Transverse colon (tissue), 4 donors: Measurements from ENCODE around the gene DPY19L1. TPM values are rescaled to one million over a fixed set of nuclear protein-coding genes. Genes with fewer than 3 reads are reported as not detected.
A peak's percentile ranks its signal among the peaks of the same experiment; 100 is the strongest.
"Not testable (repeated sequence)": the region's sequence is repeated elsewhere in the genome, so short reads cannot be mapped to it uniquely, and the experiment has no call there.

Experiments used
- DNase-seq: peaks from one replicate; pipeline ENCODE4 v3.0.0-alpha.2; 2019
- H3K27ac ChIP-seq, 4 donors: fragments of 200-600 bp; sonication (generic); 2 replicates each; pipeline ENCODE4 v1.5.1; 2016 to 2018; ENCODE audit warnings: inconsistent platforms in 4 of 4
- H3K27me3 ChIP-seq: fragments of 200-600 bp; sonication (generic); 2 replicates; pipeline ENCODE4 v1.5.1; 2017; ENCODE audit warnings: inconsistent platforms
- H3K36me3 ChIP-seq, 4 donors: fragments of 200-600 bp; sonication (generic); 2 replicates each; pipeline ENCODE4 v1.5.1; 2017 to 2019; ENCODE audit warnings: inconsistent platforms in 4 of 4
- H3K4me1 ChIP-seq, 4 donors: fragments of 200-600 bp; sonication (generic); 2 replicates each; pipeline ENCODE4 v1.5.1; 2017 to 2020; ENCODE audit warnings: inconsistent platforms in 4 of 4
- H3K4me3 ChIP-seq, 4 donors: fragments of 200-600 bp; sonication (generic); 1 replicate in 1 of 4; 2 replicates in 3 of 4; pipeline versions ENCODE4 v1.5.1 to v1.6.1; 2017 to 2019; ENCODE audit warnings: inconsistent platforms in 4 of 4
- H3K9me3 ChIP-seq, 2 donors: fragments of 200-600 bp; sonication (generic); 2 replicates each; pipeline ENCODE4 v1.5.1; 2017 to 2019; ENCODE audit warnings: inconsistent platforms in 2 of 2
- EP300 ChIP-seq: sonication (generic); formaldehyde crosslinking; IDR thresholded peaks from one replicate; pipeline ENCODE4 v1.6.1; 2017; ENCODE audit warnings: antibody characterized with exemption, low read depth
- POLR2A ChIP-seq: fragments of 450-650 bp; IDR thresholded peaks from one replicate; pipeline ENCODE4 v1.6.1; 2016; ENCODE audit warnings: antibody characterized with exemption, mild to moderate bottlenecking, moderate library complexity
- POLR2AphosphoS5 ChIP-seq, 3 donors: sonication (generic); formaldehyde crosslinking; IDR thresholded peaks; one replicate each; pipeline ENCODE4 v1.6.1; 2016; ENCODE audit warnings: antibody characterized with exemption in 3 of 3
- WGBS, 2 donors: methylation state at CpG; one replicate each; pipeline ENCODE4 v1.1.5; 2018; ENCODE audit warnings: low coverage in 1 of 2; 5-methylcytosine and 5-hydroxymethylcytosine counted together
- in situ Hi-C, 4 donors: fragments of 200-750 bp; cut with MboI; loops; one replicate each; pipeline versions ENCODE4 v1.15.0 to v1.15.1; 2017; ENCODE audit warnings: low sequenced_read_pairs in 3 of 4, low pct_ligation_motif_present in 1 of 4, low pct_unique_long_range_greater_than_20kb in 1 of 4
- intact Hi-C: fragments of 100-400 bp; cut with DNase I; formaldehyde crosslinking; loops from one replicate; pipeline ENCODE4 v1.15.1; 2023; ENCODE audit warnings: low total_unique reads
- total RNA-seq, 4 donors: library from RNA; depleted of rRNA; stranded (reverse); fragments of >200 nt; gene quantifications; one replicate each; pipeline ENCODE4 v1.1.0, GENCODE V29; 2016
- TF ChIP-seq, protein P1 (sequence below), 5 experiments: fragments of 200-600 bp in 3 of 5; fragments of 450-650 bp in 2 of 5; sonication (generic) in 3 of 5; IDR thresholded peaks; 1 replicate in 2 of 5; 2 replicates in 3 of 5; pipeline ENCODE4 v1.5.1; 2016 to 2017; ENCODE audit warnings: antibody characterized with exemption in 5 of 5, inconsistent platforms in 3 of 5, mild to moderate bottlenecking in 2 of 5, moderate library complexity in 1 of 5

Gene DPY19L1
- total RNA-seq, 4 donors from 2014 or later, result 1.6 to 14.7 (median 12.0) TPM

DNA sequence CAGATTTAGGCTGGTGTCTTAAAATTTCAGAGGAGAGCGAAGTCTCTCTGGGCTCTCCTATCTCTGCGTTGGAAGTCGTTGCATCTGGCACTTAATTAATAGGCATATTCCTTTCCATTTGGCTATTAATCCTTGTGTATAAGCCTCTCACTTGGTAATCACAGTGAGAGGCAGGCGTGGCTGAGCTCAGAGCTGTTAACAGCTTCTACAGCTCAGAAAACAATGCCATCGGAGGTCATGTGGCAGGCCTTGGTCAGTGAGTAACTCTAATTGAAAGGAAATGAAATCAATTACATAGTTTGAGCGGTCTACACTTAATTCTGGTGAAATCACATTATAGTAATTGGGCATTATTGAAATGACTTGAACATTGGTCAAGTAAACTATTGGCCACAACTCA lies 135.1 kb downstream of the DPY19L1 start:
- Histone ChIP-seq H3K36me3 (no peaks in the 10 kb centered on the region), H3K27me3 (no peaks in the 10 kb centered on the region), H3K27ac (no peak overlapping the region), H3K4me1 (no peaks in the 10 kb centered on the region), H3K9me3 (no peaks in the 10 kb centered on the region), H3K4me3 (no peak overlapping the region)
- intact Hi-C loops (no loop called here), in situ Hi-C loops (no loop called here)
- WGBS, 2 donors, result 81 to 90% methylated on average over 5 to 6 of the region's 6 CpGs
- no peak for TF ChIP-seq EP300
- no peak for TF ChIP-seq POLR2AphosphoS5 (IDR thresholded peaks at IDR 0.05)
- TF ChIP-seq, protein P1, sequence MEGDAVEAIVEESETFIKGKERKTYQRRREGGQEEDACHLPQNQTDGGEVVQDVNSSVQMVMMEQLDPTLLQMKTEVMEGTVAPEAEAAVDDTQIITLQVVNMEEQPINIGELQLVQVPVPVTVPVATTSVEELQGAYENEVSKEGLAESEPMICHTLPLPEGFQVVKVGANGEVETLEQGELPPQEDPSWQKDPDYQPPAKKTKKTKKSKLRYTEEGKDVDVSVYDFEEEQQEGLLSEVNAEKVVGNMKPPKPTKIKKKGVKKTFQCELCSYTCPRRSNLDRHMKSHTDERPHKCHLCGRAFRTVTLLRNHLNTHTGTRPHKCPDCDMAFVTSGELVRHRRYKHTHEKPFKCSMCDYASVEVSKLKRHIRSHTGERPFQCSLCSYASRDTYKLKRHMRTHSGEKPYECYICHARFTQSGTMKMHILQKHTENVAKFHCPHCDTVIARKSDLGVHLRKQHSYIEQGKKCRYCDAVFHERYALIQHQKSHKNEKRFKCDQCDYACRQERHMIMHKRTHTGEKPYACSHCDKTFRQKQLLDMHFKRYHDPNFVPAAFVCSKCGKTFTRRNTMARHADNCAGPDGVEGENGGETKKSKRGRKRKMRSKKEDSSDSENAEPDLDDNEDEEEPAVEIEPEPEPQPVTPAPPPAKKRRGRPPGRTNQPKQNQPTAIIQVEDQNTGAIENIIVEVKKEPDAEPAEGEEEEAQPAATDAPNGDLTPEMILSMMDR (IDR thresholded peaks at IDR 0.05), result no peak
- TF ChIP-seq POLR2A, result no peak
- DNase-seq, result no peak

GRCh38 chr7:34900891-34901513 lies 136.3 kb downstream of the DPY19L1 start:
- intact Hi-C loops, result no loop called here
- no peak for DNase-seq
- H3K9me3 ChIP-seq, result no peaks in the 10 kb centered on the region
- no peak overlapping the region for H3K27ac ChIP-seq
- WGBS, 2 donors, result 69 to 79% methylated on average over 3 to 4 of the region's 4 CpGs
- no peaks in the 10 kb centered on the region for H3K27me3 ChIP-seq
- H3K4me1 ChIP-seq, result no peaks in the 10 kb centered on the region
- no peak overlapping the region for H3K4me3 ChIP-seq
- in situ Hi-C loops, result no loop called here
- H3K36me3 ChIP-seq, result no peaks in the 10 kb centered on the region
- TF ChIP-seq POLR2AphosphoS5 (IDR thresholded peaks at IDR 0.05) (no peak), POLR2A (no peak), EP300 (no peak)
- TF ChIP-seq, protein P1 (IDR thresholded peaks at IDR 0.05), result peak in 2 of 5 experiments; percentile 13 to 15

- intact Hi-C loops, result no loop called here
- TF ChIP-seq POLR2A (no peak), POLR2AphosphoS5 (IDR thresholded peaks at IDR 0.05) (no peak), EP300 (no peak)
- TF ChIP-seq, protein P1 (IDR thresholded peaks at IDR 0.05), result no peak
- Histone ChIP-seq H3K4me3 (no peak overlapping the region), H3K9me3 (no peaks in the 10 kb centered on the region), H3K27ac (no peak overlapping the region), H3K27me3 (no peaks in the 10 kb centered on the region), H3K4me1 (no peaks in the 10 kb centered on the region), H3K36me3 (no peaks in the 10 kb centered on the region)
- in situ Hi-C loops, result no loop called here
- DNase-seq, result no peak
These were observed 142.1 kb downstream of the DPY19L1 start for GRCh38 chr7:34895202-34895601.

- Histone ChIP-seq H3K36me3 (no peaks in the 10 kb centered on the region), H3K4me3 (no peak overlapping the region), H3K4me1 (no peaks in the 10 kb centered on the region), H3K9me3 (no peaks in the 10 kb centered on the region), H3K27me3 (no peaks in the 10 kb centered on the region), H3K27ac (no peak overlapping the region)
- DNase-seq, result no peak
- intact Hi-C loops (no loop called here), in situ Hi-C loops (no loop called here)
- no peak for TF ChIP-seq EP300
- no peak for TF ChIP-seq POLR2AphosphoS5 (IDR thresholded peaks at IDR 0.05)
- WGBS, 2 donors, result 68 to 80% methylated on average over 1 of the region's 1 CpG
These were observed 147.3 kb downstream of the DPY19L1 start for GRCh38 chr7:34889951-34890350.

GRCh38 chr7:34886856-34887255 lies 150.4 kb downstream of the DPY19L1 start:
- H3K27me3 ChIP-seq, result no peaks in the 10 kb centered on the region
- peaks cover 3 to 8% of the 10 kb centered on the region in 2 donors for H3K9me3 ChIP-seq
- intact Hi-C loops (no loop called here), in situ Hi-C loops (no loop called here)
- DNase-seq, result no peak
- H3K4me3 ChIP-seq, result no peak overlapping the region
- H3K4me1 ChIP-seq, result no peaks in the 10 kb centered on the region
- TF ChIP-seq POLR2A (no peak), EP300 (no peak), POLR2AphosphoS5 (IDR thresholded peaks at IDR 0.05) (no peak)
- TF ChIP-seq, protein P1 (IDR thresholded peaks at IDR 0.05), result no peak
- no peak overlapping the region for H3K27ac ChIP-seq
- H3K36me3 ChIP-seq, result no peaks in the 10 kb centered on the region

GRCh38 chr7:34883855-34884254 lies 153.4 kb downstream of the DPY19L1 start:
- H3K4me3 ChIP-seq, H3K36me3 ChIP-seq, in situ Hi-C loops, intact Hi-C loops, H3K27me3 ChIP-seq, DNase-seq, H3K4me1 ChIP-seq, H3K9me3 ChIP-seq, H3K27ac ChIP-seq: not testable (repeated sequence)
- WGBS, 2 donors, result 80 to 100% methylated on average over 1 of the region's 1 CpG
